ENCODE measurements around the gene BCHE.

- TF ChIP-seq CTCF (tag by site-specific recombination; IDR thresholded peaks at IDR 0.05) (no peak), ZBTB44 (tag by site-specific recombination; IDR thresholded peaks at IDR 0.05) (no peak), ZNF362 (tag by site-specific recombination; IDR thresholded peaks at IDR 0.05) (no peak), ZNF155 (tag by site-specific recombination; IDR thresholded peaks at IDR 0.05) (no peak), ZEB2 (tag by site-specific recombination; IDR thresholded peaks at IDR 0.05) (no peak), FEZF1 (tag by site-specific recombination; IDR thresholded peaks at IDR 0.05) (no peak)
Measured at GRCh38 chr3:165744025-165744424, 93.2 kb downstream of the BCHE start.
